GM21576 (cell line): ENCODE results near the gene TAS1R3.

Experiments used
- ATAC-seq: cut with Tn5 transposase; IDR thresholded peaks from one replicate; pipeline ENCODE4 v1.9.1; 2021; ENCODE audit warnings: mild to moderate bottlenecking, moderate library complexity; ENCODE audit not compliant: unreplicated experiment

Gene TAS1R3

DNA sequence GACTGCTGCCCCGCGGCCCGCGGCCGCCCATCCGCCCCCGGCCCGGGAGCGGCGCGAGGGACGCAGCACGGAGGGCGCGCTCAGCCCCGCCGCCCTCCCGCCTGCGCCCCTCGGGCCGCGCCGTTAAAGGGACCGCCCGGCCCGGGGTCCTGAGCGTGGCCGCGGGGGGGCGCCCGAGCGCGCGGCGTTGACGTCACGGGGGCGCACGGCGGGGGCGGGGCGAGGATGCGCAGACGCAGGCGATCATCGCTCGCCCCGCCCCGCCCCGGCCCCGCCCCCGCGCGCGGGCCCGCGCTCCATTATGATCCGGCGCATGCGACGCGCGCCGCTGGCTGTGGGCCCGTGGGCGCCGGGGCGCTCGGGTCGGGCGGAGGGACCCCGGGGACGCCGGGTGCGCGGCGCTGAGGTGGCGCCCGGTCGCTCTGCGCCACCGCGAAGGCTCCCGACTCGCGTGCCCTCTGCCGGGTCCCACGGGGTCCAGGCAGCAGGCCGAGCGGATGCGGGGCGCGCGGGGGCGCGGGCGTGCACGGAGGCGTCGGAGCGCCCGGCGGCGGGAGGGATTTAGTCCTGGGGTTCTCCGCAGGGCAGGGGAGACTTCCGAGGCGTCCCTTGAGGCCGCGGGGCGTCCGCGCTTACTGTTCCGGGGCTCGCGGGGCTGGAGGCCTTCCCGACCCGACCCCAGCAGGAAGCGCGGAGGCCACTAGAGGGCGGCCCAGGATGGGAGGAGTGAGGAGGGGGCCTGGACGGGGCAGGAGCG, 18.4 kb downstream of the TAS1R3 start, which contains the start of gene DVL1:
DVL1 (minus strand) TSS at position 163 of the 757 bp plus-strand sequence. CDS start 353 bp downstream, outside the sequence.
- peak; percentile 49 for ATAC-seq

DNA sequence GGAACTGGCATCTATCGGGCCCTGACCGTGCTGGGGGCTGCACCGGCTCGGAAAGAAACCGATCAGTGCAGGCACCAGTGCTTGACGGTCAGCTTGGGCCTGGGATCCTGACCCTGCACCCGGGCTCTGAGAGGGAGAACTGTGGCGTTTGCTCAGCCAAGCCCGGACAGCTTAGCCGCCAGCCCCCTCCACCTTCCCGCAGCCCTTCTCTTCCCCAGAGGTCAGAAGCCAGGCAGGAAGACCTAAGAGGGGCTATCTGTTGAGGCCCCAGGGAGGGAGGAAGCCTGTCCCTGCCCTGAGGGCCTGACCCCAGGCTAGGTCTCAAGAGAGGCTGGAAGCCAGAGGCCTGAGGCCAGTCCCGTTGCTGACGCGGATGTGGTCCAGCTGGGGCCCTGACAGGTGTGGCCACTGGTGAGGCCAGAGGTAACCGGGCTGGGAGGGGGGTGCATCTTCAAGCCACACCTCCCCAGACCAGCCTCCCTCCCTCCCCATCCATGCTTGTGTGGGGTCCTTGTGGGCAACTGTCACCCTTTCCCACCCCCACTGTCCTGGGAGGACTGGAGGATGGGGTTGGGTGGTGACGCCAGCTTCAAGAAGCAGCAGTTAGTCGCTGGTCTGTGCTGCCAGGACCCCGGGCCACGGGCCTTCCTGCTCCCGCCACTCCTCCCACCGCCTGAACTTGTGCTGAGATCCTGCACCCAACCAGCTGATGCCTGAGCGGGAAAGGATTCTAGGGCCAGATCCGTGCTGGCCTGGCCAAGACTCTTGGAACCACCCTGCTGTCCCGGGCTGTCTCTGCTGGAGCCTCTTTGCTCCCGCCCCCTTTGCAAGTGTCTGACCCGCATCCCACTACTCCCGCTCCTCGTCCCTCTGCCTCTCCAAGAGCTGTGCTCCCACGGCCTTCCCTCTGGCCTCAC, 20.7 kb downstream of the TAS1R3 start:
- ATAC-seq = no peak

GRCh38 chr1:1352786-1353388, 21.8 kb downstream of the TAS1R3 start:
- ATAC-seq = no peak

DNA sequence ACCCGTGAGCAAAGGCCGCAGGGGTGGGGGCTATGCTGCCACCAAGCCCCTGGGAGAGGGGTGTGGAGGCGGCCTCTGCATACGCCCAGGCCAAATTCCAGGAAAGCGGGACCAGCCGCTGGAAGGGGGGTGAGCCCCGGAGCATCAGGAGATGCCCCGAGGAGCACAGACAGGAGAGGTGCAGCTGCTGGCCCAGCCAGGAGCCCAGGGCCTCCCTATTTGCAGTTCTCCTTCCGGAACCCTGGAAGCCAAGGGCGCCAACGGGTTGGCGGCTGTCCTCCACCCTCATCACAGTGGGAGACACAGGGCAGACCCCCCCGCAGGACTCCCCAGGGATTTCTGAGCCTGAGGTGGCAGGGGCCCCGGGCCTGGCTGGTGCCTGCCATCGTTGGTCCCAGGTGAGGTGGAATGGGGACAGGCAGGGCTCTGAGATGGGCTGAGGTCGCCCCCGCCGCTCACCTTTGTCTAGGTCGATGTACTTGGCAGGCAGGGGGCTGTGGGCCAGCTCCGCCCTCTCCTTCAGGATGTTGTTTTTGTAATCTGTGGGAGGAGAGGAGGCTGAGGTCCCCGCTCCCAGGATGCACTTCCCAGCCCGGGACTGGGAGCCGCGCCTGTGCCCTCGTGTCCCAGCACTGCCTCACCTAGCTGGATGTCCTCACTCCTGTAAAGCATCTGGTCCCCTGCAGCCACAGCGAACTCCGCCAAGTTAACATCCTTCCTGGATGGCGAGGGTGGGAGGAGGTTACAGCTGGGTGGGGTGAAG, 22.5 kb downstream of the TAS1R3 start:
- ATAC-seq = no peak

GRCh38 chr1:1354271-1355247, 23.5 kb downstream of the TAS1R3 start:
- ATAC-seq = no peak

DNA sequence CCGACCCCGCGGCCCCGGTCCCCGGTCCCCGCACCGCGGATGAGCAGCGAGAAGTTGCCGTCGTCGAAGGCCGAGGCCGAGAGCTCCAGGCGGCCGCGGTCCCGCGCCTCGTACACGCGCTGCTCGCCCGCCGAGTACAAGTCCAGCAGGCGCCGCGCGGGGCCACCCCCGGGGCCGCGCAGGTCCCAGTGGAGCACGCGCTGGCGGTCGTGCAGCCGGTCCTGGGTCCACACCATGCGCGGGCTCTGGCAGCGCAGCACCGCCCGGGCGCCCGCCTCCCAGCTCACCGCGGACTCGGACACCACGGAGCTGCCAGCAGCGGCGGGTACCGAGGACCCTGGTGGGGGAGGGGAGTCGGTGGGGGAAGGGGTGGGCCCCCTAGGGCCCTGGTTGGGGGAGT, 24.3 kb downstream of the TAS1R3 start:
- ATAC-seq = no peak

GRCh38 chr1:1356166-1356795, 25.2 kb downstream of the TAS1R3 start:
- no peak for ATAC-seq

- no peak for ATAC-seq
These were observed 25.8 kb downstream of the TAS1R3 start for GRCh38 chr1:1356796-1357401.

DNA sequence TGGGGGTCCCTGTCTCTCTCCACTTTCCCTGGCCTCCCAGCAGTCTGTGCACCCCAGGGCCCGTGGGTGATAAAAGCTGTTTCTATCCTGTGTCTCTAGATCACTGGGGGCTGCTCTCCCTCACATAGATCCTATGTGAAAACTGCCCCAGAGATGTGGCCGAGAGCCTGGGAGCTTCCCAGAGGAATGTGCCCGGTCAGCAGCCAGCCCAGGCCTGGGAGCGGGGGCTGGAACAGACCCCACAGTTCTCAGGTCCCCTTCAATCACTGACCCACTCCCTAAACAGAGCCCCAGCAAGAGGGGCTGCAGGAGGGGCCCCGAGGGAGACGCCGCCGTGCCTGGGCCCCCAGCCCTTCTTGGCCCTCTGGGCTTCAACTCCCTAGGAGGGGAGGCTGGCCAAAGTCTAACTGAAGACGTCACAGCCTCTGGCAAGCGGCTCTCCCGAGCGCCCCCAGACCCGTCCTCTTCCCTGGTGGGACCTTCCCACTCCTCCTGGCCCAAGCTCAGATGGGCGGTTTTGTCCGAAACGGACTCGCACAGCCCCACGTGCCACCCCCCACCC, 26.9 kb downstream of the TAS1R3 start:
- no peak for ATAC-seq

GRCh38 chr1:1358433-1359271, 27.6 kb downstream of the TAS1R3 start, which contains the start of gene MXRA8:
Gene MXRA8 (minus strand): TSS chr1:1358555. CDS start chr1:1358504, 51 bp downstream.
- ATAC-seq = no peak

DNA sequence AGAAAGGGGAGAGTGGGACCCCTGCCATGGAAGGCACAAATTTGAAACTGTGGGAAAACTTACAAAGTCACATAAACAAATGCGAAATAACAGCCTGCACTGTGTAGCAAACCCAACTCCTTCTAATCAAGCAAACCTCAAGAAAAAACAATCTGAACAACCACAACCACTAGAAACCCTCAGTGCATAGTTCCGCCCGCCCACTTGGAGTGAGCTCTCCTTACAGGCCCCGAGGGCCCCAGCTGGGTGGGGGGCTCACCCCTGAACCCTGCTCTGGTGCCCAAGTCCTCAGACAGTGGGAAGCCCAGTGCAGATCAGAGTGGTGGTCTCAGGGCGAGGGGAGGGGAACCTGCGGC, 28.2 kb downstream of the TAS1R3 start:
- no peak for ATAC-seq

GRCh38 chr1:1359664-1360468, 28.8 kb downstream of the TAS1R3 start:
- no peak for ATAC-seq

- ATAC-seq = no peak
These were observed 29.6 kb downstream of the TAS1R3 start for GRCh38 chr1:1360506-1361169.

- no peak for ATAC-seq
These were observed 30.3 kb downstream of the TAS1R3 start for GRCh38 chr1:1361233-1361981.

DNA sequence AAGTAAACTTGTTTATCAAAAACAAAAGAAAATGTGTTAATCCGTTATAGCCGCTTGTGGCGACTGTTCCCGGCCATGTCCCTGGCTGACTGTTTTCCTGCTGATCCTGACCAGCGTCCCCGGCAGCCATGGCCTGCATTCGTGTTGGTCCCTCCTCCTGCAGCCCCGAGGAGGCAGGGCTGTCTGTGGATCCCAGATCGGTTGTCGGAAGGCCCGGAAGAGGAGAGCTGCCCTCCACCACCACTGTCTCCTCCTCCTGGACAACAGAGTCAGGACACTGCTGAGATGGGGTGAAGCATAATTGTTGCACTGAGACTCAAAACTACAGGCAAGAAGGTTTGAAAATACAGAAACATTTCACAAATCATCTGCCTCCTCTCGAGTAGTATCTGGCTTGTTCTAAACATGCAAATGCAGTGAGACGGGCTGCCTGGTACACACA, 30.9 kb downstream of the TAS1R3 start:
- ATAC-seq = no peak
